Adrenal gland (tissue), 5 donors: Measurements from ENCODE around the gene MGMT.

Experiments
- CTCF ChIP-seq, 6 experiments: fragments of 450-650 bp in 4 of 6; fragments of 200-600 bp in 2 of 6; sonication (generic) in 1 of 6; IDR thresholded peaks; 1 replicate in 5 of 6; 2 replicates in 1 of 6; pipeline versions ENCODE4 v1.5.1 to v1.8.0; 2016 to 2021; ENCODE audit warnings: antibody characterized with exemption in 6 of 6, mild to moderate bottlenecking in 2 of 6, moderate library complexity in 1 of 6
- POLR2A ChIP-seq, 2 donors: fragments of 450-650 bp; IDR thresholded peaks; one replicate each; pipeline ENCODE4 v1.6.1; 2017; ENCODE audit warnings: antibody characterized with exemption in 2 of 2, mild to moderate bottlenecking in 2 of 2, moderate library complexity in 1 of 2
- donor health status: DM: no; HTN: no; CAD: no.

GRCh38 chr10:129542589-129542988 lies 75.5 kb downstream of the MGMT start:
- TF ChIP-seq CTCF (IDR thresholded peaks at IDR 0.05) = no peak
- no peak for TF ChIP-seq POLR2A (IDR thresholded peaks at IDR 0.05)
